GM21526 (cell line): ENCODE data around the gene PKNOX2.

Source experiments
- ATAC-seq: cut with Tn5 transposase; IDR thresholded peaks from one replicate; pipeline ENCODE4 v1.9.1; 2021; ENCODE audit warnings: moderate library complexity; ENCODE audit not compliant: unreplicated experiment, low FRiP score

Gene PKNOX2

DNA sequence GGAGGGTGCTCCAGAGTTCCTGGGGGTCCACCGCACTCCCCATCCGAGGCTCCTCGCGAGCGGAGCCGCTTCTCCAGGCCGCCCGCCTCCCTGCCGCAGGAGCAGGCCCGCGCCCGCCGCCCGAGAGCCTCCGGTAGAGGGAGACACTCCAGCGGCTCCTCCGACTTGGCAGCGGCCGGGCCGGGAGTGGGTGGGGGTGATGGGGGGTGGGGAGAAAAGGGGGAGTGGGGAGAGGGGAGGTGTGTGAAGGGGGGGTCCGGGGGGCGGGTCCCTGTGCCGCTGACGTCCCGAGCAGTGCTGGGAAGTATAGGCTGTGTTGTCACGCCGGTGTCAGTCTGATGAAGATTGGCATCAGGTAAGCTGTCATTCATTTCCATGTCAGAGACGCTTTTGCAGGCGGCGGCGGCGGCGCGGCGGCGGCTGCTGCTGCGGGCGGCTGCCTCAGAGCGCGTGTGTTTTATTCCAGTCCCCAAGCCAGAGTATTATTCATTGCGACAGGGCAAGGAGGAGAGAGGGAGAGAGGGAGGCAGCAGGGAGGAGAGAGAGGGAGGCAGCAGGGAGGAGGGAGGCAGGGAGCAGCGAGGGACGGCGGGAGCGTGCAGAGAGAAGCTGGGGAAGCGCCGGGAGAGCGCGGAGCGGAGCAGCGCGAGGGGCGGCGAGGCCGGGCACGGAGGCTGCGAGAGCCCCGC is at the start of gene PKNOX2:
Gene PKNOX2 (plus strand): TSS at position 330 of the 689 bp plus-strand sequence. CDS start 186,555 bp downstream, outside the sequence.
- no peak for ATAC-seq

DNA sequence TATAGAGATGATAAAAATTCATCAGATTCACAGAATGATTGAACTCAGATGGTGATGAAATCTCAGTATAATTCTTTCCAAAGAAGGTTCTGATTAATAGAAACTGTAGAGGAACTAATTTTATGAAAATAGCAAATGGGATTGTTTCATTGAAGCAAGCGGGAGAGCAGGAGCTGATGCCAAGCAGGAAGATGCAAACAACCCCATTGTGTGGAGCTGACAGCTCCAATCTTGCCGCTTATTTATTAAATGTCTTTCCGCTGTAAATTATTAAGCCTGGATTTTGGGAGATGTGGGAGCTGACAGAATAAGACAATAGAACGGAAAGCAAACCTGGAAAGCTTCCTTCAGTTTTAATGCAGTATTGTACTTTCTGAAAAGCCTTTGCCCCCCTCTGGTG is 47.1 kb upstream of the PKNOX2 start:
- no peak for ATAC-seq

- ATAC-seq: no peak
Observed at GRCh38 chr11:125123194-125123946, 41.2 kb upstream of the PKNOX2 start.

DNA sequence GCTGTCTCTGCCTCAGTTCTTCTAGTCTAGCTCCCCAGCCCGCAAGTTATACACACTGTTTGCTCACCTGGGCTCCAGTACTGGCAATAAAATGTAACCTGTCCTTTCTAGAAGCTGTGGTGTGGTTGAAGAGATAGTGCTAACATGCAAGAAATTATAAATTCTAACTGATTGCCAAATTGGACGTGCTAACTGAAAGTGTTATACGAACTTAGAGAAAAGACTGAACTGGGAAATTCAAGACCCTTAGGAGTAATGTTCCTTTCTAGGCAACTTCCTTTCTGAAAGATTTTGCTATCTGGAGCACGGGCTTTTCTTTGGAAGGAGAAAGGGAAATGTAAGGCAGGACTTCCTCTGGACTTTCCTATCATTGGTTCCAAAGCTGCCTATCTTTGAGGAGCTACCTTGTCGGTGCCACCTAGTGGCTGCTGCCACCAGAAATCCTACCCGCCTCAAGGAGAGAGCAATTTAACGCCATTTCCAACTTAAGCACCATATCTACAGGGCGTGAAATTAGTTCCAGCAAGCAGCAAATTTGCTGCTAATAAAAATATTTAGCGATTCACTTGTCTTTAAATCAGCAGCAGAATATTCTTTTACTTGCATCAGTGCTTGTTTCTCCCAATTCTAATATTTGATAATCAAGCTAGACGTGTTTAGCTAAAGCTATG is 40.5 kb upstream of the PKNOX2 start:
- ATAC-seq: no peak

DNA sequence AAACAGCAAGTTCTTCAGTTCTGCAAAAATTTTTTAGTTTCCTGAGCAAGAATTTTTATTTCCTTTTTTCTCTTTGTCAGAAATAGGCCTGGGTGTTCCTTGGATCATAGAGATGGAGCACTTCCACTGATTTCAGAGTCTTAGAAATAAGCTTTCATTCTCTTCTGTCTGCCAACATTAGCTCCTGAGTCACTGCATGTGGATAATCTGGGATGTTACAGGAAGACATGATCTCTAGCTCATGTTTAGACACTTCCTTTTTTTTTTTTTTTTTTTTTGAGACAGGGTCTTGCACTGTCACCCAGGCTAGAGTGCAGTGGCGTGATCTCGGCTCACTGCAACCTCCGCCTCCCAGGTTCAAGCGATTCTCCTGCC is 39.9 kb upstream of the PKNOX2 start:
- ATAC-seq: no peak

GRCh38 chr11:125128450-125128849 is 36.1 kb upstream of the PKNOX2 start:
- ATAC-seq: no peak

- no peak for ATAC-seq
Observed at GRCh38 chr11:125129316-125129993, 35.1 kb upstream of the PKNOX2 start.

GRCh38 chr11:125132071-125132470 is 32.5 kb upstream of the PKNOX2 start:
- ATAC-seq: no peak

GRCh38 chr11:125132596-125132995 is 32.0 kb upstream of the PKNOX2 start:
- ATAC-seq: no peak

GRCh38 chr11:125136001-125136400 is 28.6 kb upstream of the PKNOX2 start:
- ATAC-seq: no peak

DNA sequence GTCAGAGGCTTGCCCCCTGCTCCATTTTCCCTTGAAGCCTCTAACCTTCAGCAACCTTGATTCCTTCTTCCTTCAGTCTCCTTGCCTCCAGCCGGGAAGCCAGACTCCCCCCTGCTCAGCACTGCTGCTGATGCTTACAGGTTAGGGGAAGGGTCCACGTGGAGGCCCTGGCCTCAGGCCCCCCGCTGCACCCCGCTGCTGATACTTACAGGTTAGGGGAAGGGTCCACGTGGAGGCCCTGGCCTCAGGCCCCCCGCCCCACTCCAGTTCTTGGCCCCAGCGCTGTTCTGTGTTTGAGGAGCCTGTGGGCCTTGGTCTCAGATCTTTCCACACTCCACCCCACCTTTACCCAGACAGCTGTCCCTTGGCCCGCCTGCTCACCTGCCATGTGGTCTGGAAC is 25.6 kb upstream of the PKNOX2 start:
- ATAC-seq: no peak

- no peak for ATAC-seq
Observed at GRCh38 chr11:125139778-125140177, 24.8 kb upstream of the PKNOX2 start.

DNA sequence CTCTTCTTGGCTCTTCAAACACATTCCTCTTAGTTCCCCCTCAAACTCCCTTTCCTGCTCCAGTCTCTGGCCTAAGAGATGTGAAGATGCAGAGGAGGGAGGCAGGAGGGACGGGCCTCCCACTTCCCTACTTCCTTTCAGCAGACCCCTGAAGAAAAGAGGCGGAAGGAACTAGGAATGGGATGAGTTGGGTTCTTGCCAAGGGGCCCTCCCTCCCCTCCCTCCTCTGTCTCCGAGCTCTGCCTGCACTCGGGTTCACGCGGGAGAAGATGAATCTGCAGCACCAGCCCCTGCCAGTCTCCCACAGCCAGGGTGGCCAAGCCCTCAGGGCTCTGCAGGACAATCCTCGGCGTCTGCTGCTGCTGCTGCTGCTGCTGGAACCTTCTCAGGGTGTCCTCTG is 24.3 kb upstream of the PKNOX2 start:
- no peak for ATAC-seq

- no peak for ATAC-seq
Observed at GRCh38 chr11:125141178-125141577, 23.4 kb upstream of the PKNOX2 start.

GRCh38 chr11:125141686-125142535 is 22.6 kb upstream of the PKNOX2 start:
- peak; percentile 87 for ATAC-seq

DNA sequence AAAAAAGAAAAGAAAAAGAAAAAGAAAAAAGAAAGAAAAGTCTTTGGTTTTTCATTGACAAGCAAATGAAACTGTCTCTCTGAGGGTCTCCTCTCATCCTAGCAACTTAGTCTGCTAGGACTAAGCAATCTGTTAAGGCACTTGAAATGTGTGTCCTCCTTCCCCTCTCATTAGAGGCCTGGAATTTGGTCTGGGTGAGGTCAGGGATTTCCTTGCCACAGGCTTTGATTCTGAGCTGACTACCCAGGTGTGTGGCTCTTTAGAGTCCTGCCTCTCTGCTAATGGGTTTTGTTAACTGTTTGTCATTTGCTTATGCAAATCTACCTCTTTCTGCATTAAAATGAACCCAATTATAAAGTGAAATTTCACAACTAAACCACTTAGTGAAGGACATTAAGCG is 18.3 kb upstream of the PKNOX2 start:
- ATAC-seq: no peak

- no peak for ATAC-seq
Observed at GRCh38 chr11:125147280-125147679, 17.3 kb upstream of the PKNOX2 start.

- no peak for ATAC-seq
Observed at GRCh38 chr11:125148011-125148410, 16.5 kb upstream of the PKNOX2 start.

DNA sequence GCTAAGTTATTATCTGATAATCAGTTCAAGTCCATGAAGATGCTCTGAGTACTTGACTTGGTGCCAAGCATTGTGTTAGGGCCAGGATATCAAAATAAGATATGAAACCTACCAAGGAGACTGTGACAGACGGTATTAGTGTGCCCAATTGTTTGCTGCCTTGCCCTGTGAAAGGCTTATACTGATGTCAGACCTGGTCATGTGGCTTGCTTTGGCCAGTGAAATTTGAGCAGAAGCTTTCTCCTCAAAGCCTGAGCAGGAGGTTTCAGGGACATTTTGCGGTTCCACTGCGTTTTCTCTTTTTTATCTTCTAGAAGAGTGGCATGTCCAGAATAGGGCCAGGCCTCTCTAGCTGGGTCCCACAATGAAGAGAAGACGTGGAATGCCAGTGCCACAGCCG is 15.8 kb upstream of the PKNOX2 start:
- no peak for ATAC-seq

DNA sequence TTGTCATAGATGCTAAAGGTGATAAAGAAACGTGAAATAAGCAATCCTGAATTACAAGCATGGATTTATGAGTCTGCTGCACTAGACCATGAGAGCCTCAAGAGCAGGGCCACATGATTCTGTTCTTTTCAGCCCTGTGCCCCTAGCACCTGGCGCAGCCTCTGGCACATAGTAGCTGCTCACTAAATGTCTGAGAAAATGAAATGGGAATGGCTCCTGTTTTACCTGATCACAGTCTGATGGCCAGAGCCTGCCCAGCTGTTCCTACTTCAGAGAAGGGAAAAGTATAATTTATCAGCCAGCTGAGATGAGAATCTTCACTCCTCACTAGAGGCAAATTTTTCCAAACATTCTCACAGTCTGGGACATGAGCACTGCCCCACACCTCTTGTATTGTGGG is 10.7 kb upstream of the PKNOX2 start:
- no peak for ATAC-seq
